Activated B cell treated with CpG ODN at 0.5 μM for 24 hours (primary cell): ENCODE results near the gene TMEM253. TPM values are rescaled to one million over a fixed set of nuclear protein-coding genes. Genes with fewer than 3 reads are reported as not detected.

ENCODE experiments used
- ATAC-seq: fragments of 200-7000 bp; cut with Tn5 transposase; one replicate; pipeline ENCODE4 v1.10.0; 2021; ENCODE audit warnings: low read depth, mild to moderate bottlenecking, moderate library complexity
- CTCF ChIA-PET: fragments of 350-600 bp; sonication (Branson Sonifier 250); formaldehyde crosslinking; loops from one replicate; lab custom pipeline; 2021; ENCODE audit warnings: antibody characterized with exemption; lab: Charles Lee
- POLR2A ChIA-PET: fragments of 350-600 bp; sonication (Branson Sonifier 250); formaldehyde crosslinking; loops from one replicate; lab custom pipeline; 2021; ENCODE audit warnings: antibody characterized with exemption; lab: Charles Lee
- DNase-seq: peaks from one replicate; pipeline ENCODE4 v3.0.0; 2022
- H3K27ac Mint-ChIP-seq: one replicate; pipeline ENCODE4 v1.8.0; 2020; ENCODE audit warnings: mixed read lengths
- H3K27me3 Mint-ChIP-seq: one replicate; pipeline ENCODE4 v1.8.0; 2021; ENCODE audit warnings: mixed read lengths
- H3K36me3 Mint-ChIP-seq: one replicate; pipeline ENCODE4 v1.8.0; 2021; ENCODE audit warnings: low read depth, mixed read lengths
- H3K4me1 Mint-ChIP-seq: one replicate; pipeline ENCODE4 v1.8.0; 2021; ENCODE audit warnings: mixed read lengths
- H3K4me3 Mint-ChIP-seq: one replicate; pipeline ENCODE4 v1.8.0; 2020; ENCODE audit warnings: mild to moderate bottlenecking, mixed read lengths
- H3K9me3 Mint-ChIP-seq: one replicate; pipeline ENCODE4 v1.8.0; 2020; ENCODE audit warnings: mixed read lengths
- intact Hi-C: fragments of 100-400 bp; cut with micrococcal nuclease; formaldehyde crosslinking; loops from one replicate; pipeline ENCODE4 v1.15.1; 2024
- total RNA-seq: library from RNA; stranded (reverse); gene quantifications from 2 replicates; pipeline ENCODE4 v1.2.3, GENCODE V29; 2022
- TF ChIP-seq, protein P1 (sequence below): fragments of 200-600 bp; IDR thresholded peaks from one replicate; pipeline ENCODE4 v1.8.0; 2022; ENCODE audit warnings: antibody characterized with exemption, mild to moderate bottlenecking

Gene TMEM253
- total RNA-seq, 1 donor from 2014 or later = not detected

DNA sequence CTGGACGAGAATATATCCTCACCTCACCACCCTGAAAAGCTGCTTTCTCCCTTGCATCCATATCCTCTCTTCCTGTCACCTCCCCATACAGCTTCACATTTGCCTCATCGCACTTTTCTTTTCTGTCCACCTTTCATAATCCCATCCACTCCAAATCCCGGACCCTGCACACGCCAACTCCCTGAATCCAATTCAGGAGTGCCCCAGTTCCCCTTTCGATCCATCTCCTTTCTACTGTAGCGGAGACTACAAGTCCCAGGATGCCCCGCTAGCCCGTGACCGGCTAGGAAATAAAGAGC, 2.5 kb downstream of the TMEM253 start:
- Mint-ChIP-seq H3K9me3 (no peaks in the 10 kb centered on the region), H3K27me3 (peaks cover 12% of the 10 kb centered on the region), H3K4me3 (peak overlapping the region; percentile 79), H3K27ac (peak overlapping the region; percentile 90), H3K4me1 (peaks cover 25% of the 10 kb centered on the region), H3K36me3 (no peaks in the 10 kb centered on the region)
- ATAC-seq (no peak), DNase-seq (no peak)
- intact Hi-C loops = loop anchor here (1.0 to 10.0 kb wide), 5 partner anchors 78 to 649 kb away; partner anchors contain the start of genes APEX1, HNRNPC, NDRG2 and OSGEP
- TF ChIP-seq, protein P1, sequence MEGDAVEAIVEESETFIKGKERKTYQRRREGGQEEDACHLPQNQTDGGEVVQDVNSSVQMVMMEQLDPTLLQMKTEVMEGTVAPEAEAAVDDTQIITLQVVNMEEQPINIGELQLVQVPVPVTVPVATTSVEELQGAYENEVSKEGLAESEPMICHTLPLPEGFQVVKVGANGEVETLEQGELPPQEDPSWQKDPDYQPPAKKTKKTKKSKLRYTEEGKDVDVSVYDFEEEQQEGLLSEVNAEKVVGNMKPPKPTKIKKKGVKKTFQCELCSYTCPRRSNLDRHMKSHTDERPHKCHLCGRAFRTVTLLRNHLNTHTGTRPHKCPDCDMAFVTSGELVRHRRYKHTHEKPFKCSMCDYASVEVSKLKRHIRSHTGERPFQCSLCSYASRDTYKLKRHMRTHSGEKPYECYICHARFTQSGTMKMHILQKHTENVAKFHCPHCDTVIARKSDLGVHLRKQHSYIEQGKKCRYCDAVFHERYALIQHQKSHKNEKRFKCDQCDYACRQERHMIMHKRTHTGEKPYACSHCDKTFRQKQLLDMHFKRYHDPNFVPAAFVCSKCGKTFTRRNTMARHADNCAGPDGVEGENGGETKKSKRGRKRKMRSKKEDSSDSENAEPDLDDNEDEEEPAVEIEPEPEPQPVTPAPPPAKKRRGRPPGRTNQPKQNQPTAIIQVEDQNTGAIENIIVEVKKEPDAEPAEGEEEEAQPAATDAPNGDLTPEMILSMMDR = no peak
- ChIA-PET POLR2A (interaction anchor here (0.6 to 2.9 kb wide), 8 partner anchors 11 to 422 kb away, joined by 3 to 29 read pairs (median 12); partner anchors contain the start of genes ARHGEF40 and NDRG2), CTCF (interaction anchor here (1.3 to 14.7 kb wide), 6 partner anchors 10 to 132 kb away, joined by 3 to 257 read pairs (median 66); partner anchors contain the start of gene ARHGEF40)

DNA sequence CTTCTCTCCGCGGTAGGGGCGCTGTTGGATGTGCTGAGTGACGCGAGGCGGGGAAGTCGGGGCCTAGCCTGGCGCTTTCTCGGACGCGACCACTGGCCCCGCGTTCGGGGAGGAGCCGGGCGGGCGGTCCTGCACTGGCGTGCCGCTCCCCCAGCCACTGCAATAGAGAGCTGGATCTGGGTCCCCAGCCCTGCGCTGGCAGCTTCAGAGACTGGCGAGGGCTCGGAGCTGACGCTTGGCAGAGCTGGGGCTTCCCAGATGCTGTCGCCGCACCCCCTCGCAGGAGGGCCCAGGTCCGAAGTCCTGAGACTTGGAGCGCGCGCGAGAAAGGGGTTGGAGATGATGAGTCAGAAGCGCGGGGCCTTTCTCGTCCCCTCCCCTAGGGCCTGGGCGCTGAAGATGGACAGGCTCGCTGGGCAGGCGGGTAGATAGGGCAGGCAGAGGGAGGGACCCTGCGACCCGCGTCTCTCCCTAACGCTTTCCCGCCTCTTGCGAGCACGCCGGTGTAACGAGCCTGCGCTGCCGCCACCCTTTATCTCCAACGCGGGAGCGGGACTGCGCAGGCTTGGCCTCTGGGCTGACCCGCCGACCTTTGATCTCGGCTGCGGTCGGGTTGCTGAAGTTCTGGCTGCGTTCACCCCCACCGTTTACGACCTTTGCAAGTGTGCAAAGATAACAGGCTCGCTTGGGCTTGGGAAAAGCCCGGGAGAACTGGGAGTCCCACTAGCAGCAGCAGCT, 3.0 kb downstream of the TMEM253 start:
- H3K9me3 Mint-ChIP-seq = no peaks in the 10 kb centered on the region
- intact Hi-C loops = loop anchor here (1.0 to 10.0 kb wide), 11 partner anchors 12 to 649 kb away; partner anchors contain the start of genes APEX1, HNRNPC, METTL17 and NDRG2
- ATAC-seq (peak; percentile 88), DNase-seq (peak; percentile 91)
- peaks cover 11% of the 10 kb centered on the region for H3K27me3 Mint-ChIP-seq
- H3K4me1 Mint-ChIP-seq = peaks cover 21% of the 10 kb centered on the region
- TF ChIP-seq, protein P1 = no peak
- ChIA-PET POLR2A (interaction anchor here (0.8 to 2.9 kb wide), 10 partner anchors 11 to 422 kb away, joined by 3 to 29 read pairs (median 6); partner anchors contain the start of genes ARHGEF40, METTL3 and NDRG2), CTCF (interaction anchor here (1.0 to 14.7 kb wide), 11 partner anchors 8 to 133 kb away, joined by 3 to 257 read pairs (median 9); partner anchors contain the start of gene ARHGEF40)
- H3K4me3 Mint-ChIP-seq = peak overlapping the region; percentile 79
- no peaks in the 10 kb centered on the region for H3K36me3 Mint-ChIP-seq
- H3K27ac Mint-ChIP-seq = peak overlapping the region; percentile 90

DNA sequence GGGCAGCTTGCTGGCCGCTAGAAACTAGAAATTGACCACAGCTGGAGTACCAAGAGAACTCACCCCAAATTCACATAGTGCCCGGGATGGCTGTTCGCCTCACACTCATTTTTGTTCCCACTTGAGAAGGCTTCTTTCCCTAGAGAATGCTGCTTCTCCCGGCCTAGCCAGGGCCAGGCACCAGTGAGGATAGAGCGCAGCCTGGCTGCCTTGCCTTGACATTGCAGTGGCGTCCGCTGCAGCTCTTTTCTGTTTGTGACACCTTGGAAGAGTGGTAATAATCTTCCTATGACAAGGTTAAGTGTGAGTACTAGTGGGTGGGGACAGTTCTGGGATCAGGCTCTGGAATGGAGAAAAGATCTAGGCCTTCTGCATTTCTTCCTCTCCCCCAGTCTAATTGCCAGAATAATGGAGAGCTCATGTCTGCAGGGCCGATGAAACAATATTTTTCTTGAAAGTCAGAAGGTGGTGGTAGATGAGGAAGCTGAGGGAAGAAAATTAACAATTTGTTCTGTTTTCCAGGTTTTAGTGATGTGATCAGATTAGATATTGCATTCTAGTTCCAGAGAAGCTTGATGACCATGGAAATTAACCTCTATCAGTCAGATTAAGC, 3.7 kb downstream of the TMEM253 start:
- Mint-ChIP-seq H3K4me3 (peak overlapping the region; percentile 79), H3K27me3 (peaks cover 10% of the 10 kb centered on the region), H3K27ac (peak overlapping the region; percentile 90), H3K4me1 (peaks cover 15% of the 10 kb centered on the region), H3K36me3 (no peaks in the 10 kb centered on the region), H3K9me3 (no peaks in the 10 kb centered on the region)
- TF ChIP-seq, protein P1 = peak; percentile 77
- ATAC-seq = peak; percentile 49
- intact Hi-C loops = loop anchor here (1.0 to 10.0 kb wide), 10 partner anchors 12 to 650 kb away; partner anchors contain the start of genes APEX1, HNRNPC, METTL17 and OSGEP
- ChIA-PET POLR2A (interaction anchor here (0.5 to 2.9 kb wide), 10 partner anchors 12 to 423 kb away, joined by 3 to 29 read pairs (median 6); partner anchors contain the start of genes ARHGEF40, METTL3 and NDRG2), CTCF (interaction anchor here (0.8 to 14.7 kb wide), 13 partner anchors 9 to 409 kb away, joined by 3 to 257 read pairs (median 7); partner anchors contain the start of gene ARHGEF40)
- no peak for DNase-seq

DNA sequence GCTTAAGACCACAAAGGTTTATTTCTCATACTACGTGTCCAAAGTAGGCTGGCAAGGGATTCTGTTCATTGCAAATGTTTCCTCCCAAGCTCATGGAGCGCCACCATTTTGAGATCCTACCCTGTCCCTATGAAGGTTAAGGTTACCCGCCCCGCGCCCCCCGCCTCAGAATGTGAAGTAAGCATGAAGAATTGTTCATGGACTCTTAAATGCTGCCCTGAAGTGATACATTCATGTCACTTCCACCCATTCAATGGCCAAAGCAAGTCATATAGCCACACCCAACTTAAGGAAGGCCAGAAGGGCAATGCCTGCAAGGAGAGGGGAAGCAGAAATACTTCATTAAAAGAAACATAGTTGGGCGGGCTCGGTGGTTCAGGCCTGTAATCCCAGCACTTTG, 4.2 kb downstream of the TMEM253 start:
- ATAC-seq (no peak), DNase-seq (no peak)
- peaks cover 15% of the 10 kb centered on the region for H3K4me1 Mint-ChIP-seq
- no peaks in the 10 kb centered on the region for H3K36me3 Mint-ChIP-seq
- ChIA-PET POLR2A (interaction anchor here (0.5 to 2.9 kb wide), 7 partner anchors 13 to 285 kb away, joined by 3 to 29 read pairs (median 16); partner anchors contain the start of genes ARHGEF40 and NDRG2), CTCF (interaction anchor here (0.8 to 14.7 kb wide), 13 partner anchors 9 to 409 kb away, joined by 3 to 257 read pairs (median 7); partner anchors contain the start of gene ARHGEF40)
- TF ChIP-seq, protein P1 = no peak
- H3K27ac Mint-ChIP-seq = no peak overlapping the region
- peaks cover 8% of the 10 kb centered on the region for H3K27me3 Mint-ChIP-seq
- H3K4me3 Mint-ChIP-seq = no peak overlapping the region
- H3K9me3 Mint-ChIP-seq = no peaks in the 10 kb centered on the region
- intact Hi-C loops = loop anchor here (10.0 kb wide), 3 partner anchors 160 to 650 kb away; partner anchors contain the start of genes APEX1, HNRNPC, OSGEP and RNASE6
